SU-DHL-6 (cell line): ENCODE data around the gene RASA3.

Source experiments
- H2AFZ ChIP-seq: fragments of 200-600 bp; sonication (generic); 2 replicates; pipeline ENCODE4 v1.6.1; 2014; ENCODE audit warnings: low read depth, mild to moderate bottlenecking, moderate library complexity, mixed read lengths, antibody characterized with exemption, low read length; ENCODE audit not compliant: severe bottlenecking
- H3F3A ChIP-seq: fragments of 200-600 bp; shearing (Covaris generic); 2 replicates; pipeline ENCODE4 v1.6.0; 2016; ENCODE audit warnings: antibody characterized with exemption, mild to moderate bottlenecking; ENCODE audit not compliant: insufficient read depth
- H3K27ac ChIP-seq: fragments of 200-600 bp; sonication (generic); 2 replicates; pipeline ENCODE4 v1.5.1; 2016; ENCODE audit warnings: low read depth, mild to moderate bottlenecking, low read length, moderate library complexity, mixed read lengths
- H3K27me3 ChIP-seq: fragments of 200-600 bp; sonication (generic), shearing (Covaris generic); 2 replicates; pipeline ENCODE4 v1.6.0; 2014; ENCODE audit warnings: mild to moderate bottlenecking, low read length
- H3K36me3 ChIP-seq: fragments of 200-600 bp; sonication (generic); 2 replicates; pipeline ENCODE4 v1.6.1; 2014; ENCODE audit warnings: mild to moderate bottlenecking, low read length, mixed read lengths
- H3K4me2 ChIP-seq: fragments of 300-600, 200-600 bp; shearing (Covaris generic), sonication (generic); 2 replicates; pipeline ENCODE4 v1.6.0; 2014; ENCODE audit warnings: low read length, low read depth, mild to moderate bottlenecking; ENCODE audit not compliant: poor library complexity, severe bottlenecking
- H3K4me3 ChIP-seq: fragments of 200-600 bp; sonication (generic); 2 replicates; pipeline ENCODE4 v1.5.1; 2014; ENCODE audit warnings: antibody characterized with exemption, low read length, mild to moderate bottlenecking, mixed read lengths; ENCODE audit not compliant: insufficient read depth, poor library complexity, severe bottlenecking
- H3K79me2 ChIP-seq: fragments of 200-600 bp; sonication (generic); 2 replicates; pipeline ENCODE4 v1.6.1; 2014; ENCODE audit warnings: mild to moderate bottlenecking, low read length, moderate library complexity; ENCODE audit not compliant: insufficient read depth
- H3K9ac ChIP-seq: fragments of 200-600 bp; sonication (generic); 2 replicates; pipeline ENCODE4 v1.7.0; 2014; ENCODE audit warnings: mild to moderate bottlenecking, low read length
- H3K9me2 ChIP-seq: fragments of 200-600 bp; sonication (generic); replicated peaks from 2 replicates; pipeline ENCODE4 v1.6.1; 2014; ENCODE audit warnings: low read length; ENCODE audit not compliant: insufficient read depth
- H3K9me3 ChIP-seq: fragments of 200-600 bp; sonication (generic); 2 replicates; pipeline ENCODE4 v1.6.1; 2014; ENCODE audit warnings: low read length, mixed read lengths; ENCODE audit not compliant: insufficient read depth
- H4K20me1 ChIP-seq: fragments of 200-600 bp; sonication (generic); 2 replicates; pipeline ENCODE4 v1.6.1; 2014; ENCODE audit warnings: low read depth, mild to moderate bottlenecking, antibody characterized with exemption, low read length, moderate library complexity, mixed read lengths
- CTCF ChIP-seq: fragments of 200-600 bp; sonication (generic); IDR thresholded peaks from one replicate; pipeline ENCODE4 v1.5.1; 2017; ENCODE audit warnings: antibody characterized with exemption, mild to moderate bottlenecking, low read length, moderate library complexity; ENCODE audit not compliant: insufficient read depth, poor library complexity, severe bottlenecking
- EZH2phosphoT487 ChIP-seq: fragments of 200-600 bp; sonication (generic), shearing (Covaris generic); conservative IDR thresholded peaks from 2 replicates; pipeline ENCODE4 v1.6.1; 2018; ENCODE audit warnings: mild to moderate bottlenecking, antibody characterized with exemption, low read length, moderate library complexity, mixed read lengths

RASA3 gene

GRCh38 chr13:113928685-113929627, 203.5 kb downstream of the RASA3 start:
- Histone ChIP-seq H3K27me3 (no peaks in the 10 kb centered on the region), H3K9ac (no peak overlapping the region), H3K9me3 (no peaks in the 10 kb centered on the region), H3K4me2 (no peak overlapping the region), H2AFZ (no peak overlapping the region), H4K20me1 (no peaks in the 10 kb centered on the region), H3K36me3 (no peaks in the 10 kb centered on the region), H3K9me2 (no peaks in the 10 kb centered on the region), H3K27ac (no peak overlapping the region), H3K79me2 (no peaks in the 10 kb centered on the region), H3F3A (no peaks in the 10 kb centered on the region), H3K4me3 (no peak overlapping the region)
- TF ChIP-seq CTCF (no peak), EZH2phosphoT487 (no peak)
